ENCODE results near the gene TRHDE.

The TRHDE gene

DNA sequence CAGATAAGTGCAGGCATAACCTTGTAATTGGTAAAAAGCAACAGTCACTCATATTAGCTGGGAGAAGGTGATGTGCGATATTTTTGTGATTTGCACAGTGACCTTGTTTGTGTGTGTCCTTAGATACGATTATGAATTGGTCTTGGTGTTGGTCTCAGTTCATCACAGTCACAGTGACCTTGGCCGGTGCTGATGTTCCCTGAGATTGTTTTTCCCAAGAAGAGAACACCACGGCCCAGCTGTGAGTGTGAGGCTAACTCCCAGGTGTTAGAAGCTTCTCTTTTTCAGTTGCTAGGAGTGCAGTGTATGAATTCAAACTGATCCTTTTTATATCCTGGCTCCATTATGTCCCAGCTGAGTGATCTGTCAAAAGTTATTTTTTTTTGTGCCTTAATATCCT, 46.2 kb downstream of the TRHDE start:
- TF ChIP-seq, protein P1, sequence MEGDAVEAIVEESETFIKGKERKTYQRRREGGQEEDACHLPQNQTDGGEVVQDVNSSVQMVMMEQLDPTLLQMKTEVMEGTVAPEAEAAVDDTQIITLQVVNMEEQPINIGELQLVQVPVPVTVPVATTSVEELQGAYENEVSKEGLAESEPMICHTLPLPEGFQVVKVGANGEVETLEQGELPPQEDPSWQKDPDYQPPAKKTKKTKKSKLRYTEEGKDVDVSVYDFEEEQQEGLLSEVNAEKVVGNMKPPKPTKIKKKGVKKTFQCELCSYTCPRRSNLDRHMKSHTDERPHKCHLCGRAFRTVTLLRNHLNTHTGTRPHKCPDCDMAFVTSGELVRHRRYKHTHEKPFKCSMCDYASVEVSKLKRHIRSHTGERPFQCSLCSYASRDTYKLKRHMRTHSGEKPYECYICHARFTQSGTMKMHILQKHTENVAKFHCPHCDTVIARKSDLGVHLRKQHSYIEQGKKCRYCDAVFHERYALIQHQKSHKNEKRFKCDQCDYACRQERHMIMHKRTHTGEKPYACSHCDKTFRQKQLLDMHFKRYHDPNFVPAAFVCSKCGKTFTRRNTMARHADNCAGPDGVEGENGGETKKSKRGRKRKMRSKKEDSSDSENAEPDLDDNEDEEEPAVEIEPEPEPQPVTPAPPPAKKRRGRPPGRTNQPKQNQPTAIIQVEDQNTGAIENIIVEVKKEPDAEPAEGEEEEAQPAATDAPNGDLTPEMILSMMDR (conservative IDR thresholded peaks at IDR 0.05; ENCODE audit: low read depth): no peak
- no peak for DNase-seq (ENCODE audit: low spot score)
- POLR2A ChIA-PET (ENCODE audit: low non-redundant PET): no interaction called here
- no peak overlapping the region for H3K27ac ChIP-seq
- CTCF ChIA-PET: interaction anchor here (0.6 kb wide), 1 partner anchor 87 kb away, joined by 6 read pairs; no protein-coding TSS in a partner anchor

DNA sequence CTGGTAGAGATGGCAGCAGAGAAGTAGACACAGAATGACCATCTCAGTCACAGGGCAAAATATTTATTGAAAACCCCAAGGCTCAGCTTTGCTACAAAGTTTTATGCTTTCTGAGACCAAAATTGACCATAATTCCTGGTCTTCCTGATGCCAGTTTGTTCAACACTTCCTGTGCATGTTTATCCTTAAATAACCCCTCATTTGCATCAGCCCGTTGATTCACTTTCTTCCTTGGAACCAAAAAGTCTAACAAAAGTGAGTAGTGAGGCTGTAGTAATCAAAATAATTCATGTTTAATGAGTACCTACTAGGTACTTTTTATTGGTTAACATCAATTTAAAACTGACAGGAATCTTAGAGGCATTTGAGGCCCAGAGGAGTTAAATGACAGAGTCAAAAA, 51.7 kb downstream of the TRHDE start:
- TF ChIP-seq, protein P1 (conservative IDR thresholded peaks at IDR 0.05; ENCODE audit: low read depth): no peak
- CTCF ChIA-PET: interaction anchor here (0.7 kb wide), 1 partner anchor 136 kb away, joined by 3 read pairs; no protein-coding TSS in a partner anchor
- no peak for DNase-seq (ENCODE audit: low spot score)
- no peak overlapping the region for H3K27ac ChIP-seq
- POLR2A ChIA-PET (ENCODE audit: low non-redundant PET): no interaction called here

DNA sequence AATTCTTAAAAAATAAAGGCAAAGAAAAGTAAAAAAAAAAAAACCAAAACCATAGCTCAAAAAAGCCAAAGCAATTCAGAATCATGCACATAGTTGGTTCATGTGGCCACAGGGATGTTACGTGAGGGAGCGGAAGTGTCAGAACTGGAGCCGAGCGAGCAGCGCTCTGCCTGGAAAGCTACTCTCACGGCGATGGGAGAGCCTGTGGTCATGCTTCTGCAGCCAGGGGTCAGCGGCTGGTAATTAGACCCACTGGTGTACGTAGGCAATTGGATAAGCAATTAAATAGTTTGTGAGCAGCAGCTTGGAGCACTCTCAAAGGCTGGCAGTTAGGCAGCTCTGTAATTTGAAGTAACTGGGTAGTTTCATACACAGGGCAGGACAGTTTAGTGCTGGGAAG, 58.1 kb downstream of the TRHDE start:
- no peak for DNase-seq (ENCODE audit: low spot score)
- TF ChIP-seq, protein P1 (conservative IDR thresholded peaks at IDR 0.05; ENCODE audit: low read depth): no peak
- H3K27ac ChIP-seq: no peak overlapping the region
- POLR2A ChIA-PET (ENCODE audit: low non-redundant PET): no interaction called here
- CTCF ChIA-PET: no interaction called here

DNA sequence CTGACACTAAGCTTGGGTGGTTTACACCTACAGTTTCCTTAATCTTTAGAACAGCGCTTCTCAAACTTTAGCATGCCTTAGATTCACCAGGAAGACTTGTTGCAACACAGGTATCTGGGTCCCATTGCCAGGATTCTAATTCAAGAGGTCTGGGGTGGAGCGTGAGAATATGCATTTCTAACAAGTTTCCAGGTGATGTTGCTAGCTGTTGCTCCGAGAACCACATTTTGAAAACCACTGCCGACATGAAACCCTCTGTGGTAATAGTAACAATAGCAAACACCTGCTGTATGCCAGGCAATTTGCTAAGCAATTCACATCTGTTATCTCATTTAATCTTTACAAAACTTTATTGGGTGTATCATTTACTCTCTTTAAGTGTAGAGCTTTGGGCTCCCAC, 58.6 kb downstream of the TRHDE start:
- DNase-seq (ENCODE audit: low spot score): no peak
- TF ChIP-seq, protein P1 (conservative IDR thresholded peaks at IDR 0.05; ENCODE audit: low read depth): no peak
- ChIA-PET CTCF (no interaction called here), POLR2A (ENCODE audit: low non-redundant PET) (no interaction called here)
- no peak overlapping the region for H3K27ac ChIP-seq

DNA sequence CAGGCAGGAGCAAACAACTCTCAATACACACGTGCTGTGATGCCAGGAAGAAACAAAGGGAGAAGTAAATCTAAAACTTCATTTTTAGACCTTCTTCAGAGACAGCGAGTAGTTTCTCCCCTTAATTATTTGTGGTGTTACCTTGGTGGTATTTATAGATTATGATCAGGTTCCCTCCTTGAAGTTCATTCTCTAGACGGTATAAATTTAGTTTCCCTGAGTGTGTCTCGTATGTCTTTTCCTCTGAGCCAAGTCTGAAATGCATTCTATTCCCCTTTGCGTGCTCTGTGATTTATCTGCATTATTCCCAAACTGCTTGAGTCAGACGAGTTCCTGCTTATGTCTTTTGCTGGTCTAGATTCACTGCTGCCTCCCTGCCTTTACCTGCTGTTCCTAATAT, 65.2 kb downstream of the TRHDE start:
- no peak for DNase-seq (ENCODE audit: low spot score)
- H3K27ac ChIP-seq: no peak overlapping the region
- CTCF ChIA-PET: no interaction called here
- POLR2A ChIA-PET (ENCODE audit: low non-redundant PET): no interaction called here
- TF ChIP-seq, protein P1 (conservative IDR thresholded peaks at IDR 0.05; ENCODE audit: low read depth): no peak

DNA sequence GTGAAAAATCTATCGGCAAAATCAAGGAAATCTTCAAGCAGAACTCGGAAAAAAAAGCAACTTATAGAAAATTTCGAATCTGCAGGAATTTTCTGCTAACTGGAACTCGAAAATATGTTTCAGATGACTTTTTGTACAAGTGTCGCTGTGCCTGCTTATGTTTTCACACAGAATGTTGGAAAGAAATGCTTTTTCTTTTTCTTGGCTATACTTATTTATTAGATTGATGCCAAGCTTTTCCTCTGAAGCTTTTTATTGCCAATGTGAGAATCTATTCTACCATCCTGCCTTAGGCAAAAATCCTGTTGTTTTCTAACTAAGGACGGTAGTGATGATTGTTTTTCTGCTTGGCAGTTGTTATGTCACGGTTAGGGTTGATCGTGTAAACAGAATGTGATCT, 65.8 kb downstream of the TRHDE start:
- ChIA-PET CTCF (no interaction called here), POLR2A (ENCODE audit: low non-redundant PET) (no interaction called here)
- TF ChIP-seq, protein P1 (conservative IDR thresholded peaks at IDR 0.05; ENCODE audit: low read depth): no peak
- H3K27ac ChIP-seq: no peak overlapping the region
- no peak for DNase-seq (ENCODE audit: low spot score)

DNA sequence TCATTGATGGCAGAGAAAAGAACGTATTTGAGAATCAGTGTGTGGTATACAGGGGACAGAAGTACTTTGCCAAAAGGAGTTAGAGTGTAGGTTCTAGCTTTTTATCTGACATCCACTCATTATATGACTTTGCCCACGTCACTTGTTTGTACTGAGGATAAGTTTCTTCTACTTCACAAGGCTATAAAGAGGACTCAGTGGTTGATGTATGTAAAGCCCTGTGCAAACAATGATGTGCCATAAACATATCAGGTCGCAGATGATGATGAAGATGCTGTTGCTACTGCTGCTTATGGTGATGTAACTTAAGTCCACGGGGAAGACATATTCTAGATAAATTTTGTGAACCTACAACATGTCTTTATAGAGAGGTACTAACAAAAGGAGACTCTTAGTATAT, 66.3 kb downstream of the TRHDE start:
- no peak for DNase-seq (ENCODE audit: low spot score)
- no peak overlapping the region for H3K27ac ChIP-seq
- ChIA-PET CTCF (no interaction called here), POLR2A (ENCODE audit: low non-redundant PET) (no interaction called here)
- TF ChIP-seq, protein P1 (conservative IDR thresholded peaks at IDR 0.05; ENCODE audit: low read depth): no peak

All from RWPE1 (cell line).